SJCRH30 (cell line): ENCODE results near the gene ZDHHC6. TPM values are rescaled to one million over a fixed set of nuclear protein-coding genes. Genes with fewer than 3 reads are reported as not detected.
A peak's percentile ranks its signal among the peaks of the same experiment; 100 is the strongest.
"Not testable (repeated sequence)": the region's sequence is repeated elsewhere in the genome, so short reads cannot be mapped to it uniquely, and the experiment has no call there.

Experiments
- DNase-seq, 2 experiments: peaks; one replicate each; pipeline ENCODE4 v3.0.0-alpha.2; 2015 to 2020
- H3K27ac ChIP-seq: fragments of 250-450 bp; sonication (Bioruptor Pico); 2 replicates; pipeline ENCODE4 v1.5.1; 2020; ENCODE audit warnings: mild to moderate bottlenecking, moderate library complexity
- H3K27me3 ChIP-seq: fragments of 250-450 bp; sonication (Bioruptor Pico); 2 replicates; pipeline ENCODE4 v1.5.1; 2020; ENCODE audit warnings: mild to moderate bottlenecking, moderate library complexity
- H3K36me3 ChIP-seq: fragments of 250-450 bp; sonication (Bioruptor Pico); 2 replicates; pipeline ENCODE4 v1.5.1; 2020; ENCODE audit warnings: mild to moderate bottlenecking, moderate library complexity
- H3K4me1 ChIP-seq: fragments of 250-450 bp; sonication (Bioruptor Pico); 2 replicates; pipeline ENCODE4 v1.5.1; 2020; ENCODE audit warnings: mild to moderate bottlenecking, moderate library complexity
- H3K4me3 ChIP-seq: fragments of 250-450 bp; sonication (Bioruptor Pico); 2 replicates; pipeline ENCODE4 v1.5.1; 2020; ENCODE audit warnings: mild to moderate bottlenecking, moderate library complexity
- H3K9me3 ChIP-seq: fragments of 250-450 bp; sonication (Bioruptor Pico); replicated peaks from 2 replicates; pipeline ENCODE4 v1.5.1; 2020; ENCODE audit warnings: mild to moderate bottlenecking, moderate library complexity
- total RNA-seq: library from RNA; depleted of rRNA; stranded (reverse); fragments of >200 nt; shearing (Covaris generic); gene quantifications from 2 replicates; pipeline ENCODE4 v1.2.3, GENCODE V29; 2014; rRNA removed

ZDHHC6 gene
- total RNA-seq, 1 experiment from 2014 or later: 43.5 TPM

GRCh38 chr10:112388548-112388947, 58.2 kb downstream of the ZDHHC6 start:
- Histone ChIP-seq H3K4me3 (no peak overlapping the region), H3K4me1 (no peaks in the 10 kb centered on the region), H3K27ac (no peak overlapping the region), H3K9me3 (no peaks in the 10 kb centered on the region), H3K36me3 (no peaks in the 10 kb centered on the region), H3K27me3 (no peaks in the 10 kb centered on the region)
- DNase-seq: no peak

GRCh38 chr10:112388056-112388455, 58.7 kb downstream of the ZDHHC6 start:
- not testable (repeated sequence) for H3K4me3 ChIP-seq, H3K9me3 ChIP-seq, H3K36me3 ChIP-seq, DNase-seq, H3K27ac ChIP-seq, H3K4me1 ChIP-seq, H3K27me3 ChIP-seq

- no peaks in the 10 kb centered on the region for H3K4me1 ChIP-seq
- H3K4me3 ChIP-seq: no peak overlapping the region
- no peaks in the 10 kb centered on the region for H3K27me3 ChIP-seq
- DNase-seq: no peak
- H3K36me3 ChIP-seq: no peaks in the 10 kb centered on the region
- no peak overlapping the region for H3K27ac ChIP-seq
- H3K9me3 ChIP-seq: no peaks in the 10 kb centered on the region
Measured at GRCh38 chr10:112385201-112385600, 61.5 kb downstream of the ZDHHC6 start.

GRCh38 chr10:112384141-112384540, 62.6 kb downstream of the ZDHHC6 start:
- DNase-seq: no peak
- Histone ChIP-seq H3K27ac (no peak overlapping the region), H3K9me3 (no peaks in the 10 kb centered on the region), H3K36me3 (no peaks in the 10 kb centered on the region), H3K4me3 (no peak overlapping the region), H3K27me3 (no peaks in the 10 kb centered on the region), H3K4me1 (no peaks in the 10 kb centered on the region)

- Histone ChIP-seq H3K36me3 (no peaks in the 10 kb centered on the region), H3K4me1 (no peaks in the 10 kb centered on the region), H3K9me3 (no peaks in the 10 kb centered on the region), H3K4me3 (no peak overlapping the region), H3K27me3 (no peaks in the 10 kb centered on the region), H3K27ac (no peak overlapping the region)
- DNase-seq: no peak
Measured at GRCh38 chr10:112383325-112383724, 63.4 kb downstream of the ZDHHC6 start.

GRCh38 chr10:112382515-112383235, 64.0 kb downstream of the ZDHHC6 start:
- Histone ChIP-seq H3K36me3 (no peaks in the 10 kb centered on the region), H3K27me3 (no peaks in the 10 kb centered on the region), H3K4me1 (no peaks in the 10 kb centered on the region), H3K9me3 (no peaks in the 10 kb centered on the region), H3K27ac (no peak overlapping the region), H3K4me3 (no peak overlapping the region)
- peak in 1 of 2 experiments; percentile 10 for DNase-seq

Other genes with a start within 250 kb of the ZDHHC6 start
- not detected in 2 replicates for gene TECTB, start 163.5 kb downstream of the ZDHHC6 start, total RNA-seq
- 0.06 TPM in 1 of 2 replicates, not detected in the other for gene ACSL5, start 72.8 kb downstream of the ZDHHC6 start, total RNA-seq
- gene VTI1A, start 301 bp upstream of the ZDHHC6 start, total RNA-seq: 24.5 and 29.0 TPM in 2 replicates